ENCODE results near the gene UNC80. TPM values are rescaled to one million over a fixed set of nuclear protein-coding genes. Genes with fewer than 3 reads are reported as not detected.

UNC80 gene
- total and polyA plus RNA-seq, 2 donors from 2014 or later, result 0.04 to 0.06 TPM

- TF ChIP-seq, protein P1, sequence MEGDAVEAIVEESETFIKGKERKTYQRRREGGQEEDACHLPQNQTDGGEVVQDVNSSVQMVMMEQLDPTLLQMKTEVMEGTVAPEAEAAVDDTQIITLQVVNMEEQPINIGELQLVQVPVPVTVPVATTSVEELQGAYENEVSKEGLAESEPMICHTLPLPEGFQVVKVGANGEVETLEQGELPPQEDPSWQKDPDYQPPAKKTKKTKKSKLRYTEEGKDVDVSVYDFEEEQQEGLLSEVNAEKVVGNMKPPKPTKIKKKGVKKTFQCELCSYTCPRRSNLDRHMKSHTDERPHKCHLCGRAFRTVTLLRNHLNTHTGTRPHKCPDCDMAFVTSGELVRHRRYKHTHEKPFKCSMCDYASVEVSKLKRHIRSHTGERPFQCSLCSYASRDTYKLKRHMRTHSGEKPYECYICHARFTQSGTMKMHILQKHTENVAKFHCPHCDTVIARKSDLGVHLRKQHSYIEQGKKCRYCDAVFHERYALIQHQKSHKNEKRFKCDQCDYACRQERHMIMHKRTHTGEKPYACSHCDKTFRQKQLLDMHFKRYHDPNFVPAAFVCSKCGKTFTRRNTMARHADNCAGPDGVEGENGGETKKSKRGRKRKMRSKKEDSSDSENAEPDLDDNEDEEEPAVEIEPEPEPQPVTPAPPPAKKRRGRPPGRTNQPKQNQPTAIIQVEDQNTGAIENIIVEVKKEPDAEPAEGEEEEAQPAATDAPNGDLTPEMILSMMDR (IDR thresholded peaks at IDR 0.05; ENCODE audit: borderline replicate concordance, extremely low read depth, insufficient read depth), result no peak
- H3K27ac ChIP-seq (ENCODE audit: low read depth in 2 of 2, low read length in 2 of 2), result no peak overlapping the region
- intact Hi-C loops (cut with DNase I), result no loop called here
- no peak overlapping the region for H3K9ac ChIP-seq (ENCODE audit: low read length in 3 of 3)
- H3K4me3 ChIP-seq (ENCODE audit: low read length in 3 of 3), result no peak overlapping the region
- no peaks in the 10 kb centered on the region for H3K4me1 ChIP-seq (ENCODE audit: control insufficient read depth in 2 of 3, insufficient read depth in 2 of 3, low read depth in 1 of 3, low read length in 3 of 3)
- no peaks in the 10 kb centered on the region for H3K36me3 ChIP-seq (ENCODE audit: control insufficient read depth in 2 of 3, insufficient read depth in 3 of 3, low read length in 3 of 3)
- H3K9me3 ChIP-seq (ENCODE audit: control insufficient read depth in 2 of 3, insufficient read depth in 1 of 3, low read length in 3 of 3), result no peaks in the 10 kb centered on the region
- H3K27me3 ChIP-seq (ENCODE audit: control insufficient read depth, insufficient read depth, low read length), result no peaks in the 10 kb centered on the region
- no peak for FAIRE-seq
- DNase-seq, result no peak
Measured at GRCh38 chr2:209938906-209939305, 167.3 kb downstream of the UNC80 start.

DNA sequence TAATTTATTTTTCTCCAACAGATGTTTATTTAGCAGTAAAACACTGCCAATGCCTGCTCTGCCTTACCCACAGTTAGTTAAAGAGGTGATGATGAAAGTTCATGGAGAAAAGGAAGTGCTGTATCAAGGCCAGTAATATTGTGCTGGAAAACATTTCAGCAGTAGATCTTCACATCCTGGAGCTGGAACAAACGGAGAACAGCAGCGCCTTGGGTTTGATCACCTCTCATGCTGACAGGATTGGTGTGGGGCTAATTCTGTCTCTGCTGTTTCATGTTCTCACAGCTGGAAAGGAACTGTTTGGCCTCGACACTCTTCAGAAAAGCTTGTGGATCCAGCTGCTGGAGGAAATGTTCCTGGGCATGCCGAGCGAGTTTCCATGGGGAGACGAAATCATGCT is 169.3 kb downstream of the UNC80 start:
- H3K9ac ChIP-seq (ENCODE audit: low read length in 3 of 3), result no peak overlapping the region
- TF ChIP-seq, protein P1 (IDR thresholded peaks at IDR 0.05; ENCODE audit: borderline replicate concordance, extremely low read depth, insufficient read depth), result no peak
- no peaks in the 10 kb centered on the region for H3K9me3 ChIP-seq (ENCODE audit: control insufficient read depth in 2 of 3, insufficient read depth in 1 of 3, low read length in 3 of 3)
- no peaks in the 10 kb centered on the region for H3K27me3 ChIP-seq (ENCODE audit: control insufficient read depth, insufficient read depth, low read length)
- FAIRE-seq, result no peak
- peak in 1 of 5 donors; percentile 26 for DNase-seq
- H3K4me1 ChIP-seq (ENCODE audit: control insufficient read depth in 2 of 3, insufficient read depth in 2 of 3, low read depth in 1 of 3, low read length in 3 of 3), result no peaks in the 10 kb centered on the region
- H3K27ac ChIP-seq (ENCODE audit: low read depth in 2 of 2, low read length in 2 of 2), result no peak overlapping the region
- intact Hi-C loops (cut with DNase I), result no loop called here
- no peak overlapping the region for H3K4me3 ChIP-seq (ENCODE audit: low read length in 3 of 3)
- H3K36me3 ChIP-seq (ENCODE audit: control insufficient read depth in 2 of 3, insufficient read depth in 3 of 3, low read length in 3 of 3), result no peaks in the 10 kb centered on the region

- Histone ChIP-seq H3K36me3 (ENCODE audit: control insufficient read depth in 2 of 3, insufficient read depth in 3 of 3, low read length in 3 of 3) (no peaks in the 10 kb centered on the region), H3K27me3 (ENCODE audit: control insufficient read depth, insufficient read depth, low read length) (no peaks in the 10 kb centered on the region), H3K4me3 (ENCODE audit: low read length in 3 of 3) (no peak overlapping the region), H3K27ac (ENCODE audit: low read depth in 2 of 2, low read length in 2 of 2) (no peak overlapping the region), H3K4me1 (ENCODE audit: control insufficient read depth in 2 of 3, insufficient read depth in 2 of 3, low read depth in 1 of 3, low read length in 3 of 3) (no peaks in the 10 kb centered on the region), H3K9me3 (ENCODE audit: control insufficient read depth in 2 of 3, insufficient read depth in 1 of 3, low read length in 3 of 3) (no peaks in the 10 kb centered on the region), H3K9ac (ENCODE audit: low read length in 3 of 3) (no peak overlapping the region)
- no peak for DNase-seq
- TF ChIP-seq, protein P1 (IDR thresholded peaks at IDR 0.05; ENCODE audit: borderline replicate concordance, extremely low read depth, insufficient read depth), result no peak
- FAIRE-seq, result no peak
- intact Hi-C loops (cut with DNase I), result no loop called here
Measured at GRCh38 chr2:209942426-209942825, 170.8 kb downstream of the UNC80 start.

DNA sequence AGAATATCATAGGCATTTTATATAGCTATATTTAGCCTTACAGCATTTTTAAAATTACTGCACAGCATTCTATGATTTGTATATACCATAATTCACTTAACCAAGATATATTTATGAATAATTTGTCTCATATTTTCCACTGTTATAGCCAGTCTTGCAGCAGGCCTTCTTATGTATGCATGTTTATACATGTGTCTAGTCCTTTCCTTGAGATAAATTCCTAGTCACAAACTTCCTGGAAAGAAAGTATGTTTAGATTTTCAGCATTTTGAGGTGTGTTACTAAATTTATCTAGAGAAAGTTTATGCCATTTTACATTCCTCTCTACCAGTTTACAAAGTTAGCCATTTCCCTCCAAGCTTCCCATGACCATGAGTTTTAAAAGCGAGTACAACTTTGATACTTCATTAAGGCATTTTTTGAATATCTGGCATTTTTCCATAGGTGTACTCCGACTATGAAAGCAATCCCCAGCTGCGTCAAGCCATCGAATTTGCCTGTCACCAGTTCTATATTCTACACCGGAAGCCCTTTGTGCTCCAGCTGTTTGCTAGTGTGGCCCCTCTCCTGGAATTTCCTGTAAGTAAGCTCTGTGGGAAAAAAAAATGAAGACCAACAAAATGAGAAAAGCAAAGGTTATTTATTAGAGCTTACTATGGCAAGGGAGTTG is 171.4 kb downstream of the UNC80 start:
- intact Hi-C loops (cut with DNase I), result no loop called here
- Histone ChIP-seq H3K9me3 (ENCODE audit: control insufficient read depth in 2 of 3, insufficient read depth in 1 of 3, low read length in 3 of 3) (no peaks in the 10 kb centered on the region), H3K36me3 (ENCODE audit: control insufficient read depth in 2 of 3, insufficient read depth in 3 of 3, low read length in 3 of 3) (no peaks in the 10 kb centered on the region), H3K4me3 (ENCODE audit: low read length in 3 of 3) (no peak overlapping the region), H3K27ac (ENCODE audit: low read depth in 2 of 2, low read length in 2 of 2) (no peak overlapping the region), H3K27me3 (ENCODE audit: control insufficient read depth, insufficient read depth, low read length) (no peaks in the 10 kb centered on the region), H3K9ac (ENCODE audit: low read length in 3 of 3) (no peak overlapping the region), H3K4me1 (ENCODE audit: control insufficient read depth in 2 of 3, insufficient read depth in 2 of 3, low read depth in 1 of 3, low read length in 3 of 3) (no peaks in the 10 kb centered on the region)
- FAIRE-seq, result no peak
- TF ChIP-seq, protein P1 (IDR thresholded peaks at IDR 0.05; ENCODE audit: borderline replicate concordance, extremely low read depth, insufficient read depth), result no peak
- peak in 1 of 5 donors; percentile 39 for DNase-seq
